Dermis blood vessel endothelial cell (primary cell): ENCODE results near the gene MRM2. TPM values are rescaled to one million over a fixed set of nuclear protein-coding genes. Genes with fewer than 3 reads are reported as not detected.
A peak's percentile ranks its signal among the peaks of the same experiment; 100 is the strongest.

Experiments used
- DNase-seq: peaks from one replicate; pipeline ENCODE4 v3.0.0; 2010
- total RNA-seq: library from RNA; depleted of rRNA; stranded (reverse); fragments of >200 nt; gene quantifications from 2 replicates; pipeline ENCODE4 v1.2.3, GENCODE V29; 2014

MRM2 gene
- total RNA-seq, 1 donor from 2014 or later: 20.1 TPM

GRCh38 chr7:2245883-2246675 lies 4.1 kb upstream of the MRM2 start:
- no peak for DNase-seq

- no peak for DNase-seq
Observed at GRCh38 chr7:2244404-2244995, 2.5 kb upstream of the MRM2 start.

DNA sequence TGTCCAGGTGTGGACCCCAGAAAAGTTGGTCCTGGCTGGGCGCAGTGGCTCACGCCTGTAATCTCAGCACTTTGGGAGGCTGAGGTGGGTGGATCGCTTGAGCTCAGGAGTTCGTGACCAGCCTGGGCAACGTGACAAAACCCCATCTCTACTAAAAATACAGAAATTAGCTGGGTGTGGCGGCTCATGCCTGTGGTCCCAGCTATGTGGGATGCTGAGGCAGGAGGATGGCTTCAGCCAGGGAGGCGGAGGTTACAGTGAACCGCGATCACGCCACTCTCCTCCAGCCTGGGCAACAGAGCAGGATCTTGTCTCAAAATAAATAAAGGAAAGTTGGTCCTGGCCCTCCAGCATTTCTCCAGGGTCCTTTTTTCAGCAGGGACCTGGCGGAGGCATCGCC lies 1.5 kb upstream of the MRM2 start:
- DNase-seq: no peak

DNA sequence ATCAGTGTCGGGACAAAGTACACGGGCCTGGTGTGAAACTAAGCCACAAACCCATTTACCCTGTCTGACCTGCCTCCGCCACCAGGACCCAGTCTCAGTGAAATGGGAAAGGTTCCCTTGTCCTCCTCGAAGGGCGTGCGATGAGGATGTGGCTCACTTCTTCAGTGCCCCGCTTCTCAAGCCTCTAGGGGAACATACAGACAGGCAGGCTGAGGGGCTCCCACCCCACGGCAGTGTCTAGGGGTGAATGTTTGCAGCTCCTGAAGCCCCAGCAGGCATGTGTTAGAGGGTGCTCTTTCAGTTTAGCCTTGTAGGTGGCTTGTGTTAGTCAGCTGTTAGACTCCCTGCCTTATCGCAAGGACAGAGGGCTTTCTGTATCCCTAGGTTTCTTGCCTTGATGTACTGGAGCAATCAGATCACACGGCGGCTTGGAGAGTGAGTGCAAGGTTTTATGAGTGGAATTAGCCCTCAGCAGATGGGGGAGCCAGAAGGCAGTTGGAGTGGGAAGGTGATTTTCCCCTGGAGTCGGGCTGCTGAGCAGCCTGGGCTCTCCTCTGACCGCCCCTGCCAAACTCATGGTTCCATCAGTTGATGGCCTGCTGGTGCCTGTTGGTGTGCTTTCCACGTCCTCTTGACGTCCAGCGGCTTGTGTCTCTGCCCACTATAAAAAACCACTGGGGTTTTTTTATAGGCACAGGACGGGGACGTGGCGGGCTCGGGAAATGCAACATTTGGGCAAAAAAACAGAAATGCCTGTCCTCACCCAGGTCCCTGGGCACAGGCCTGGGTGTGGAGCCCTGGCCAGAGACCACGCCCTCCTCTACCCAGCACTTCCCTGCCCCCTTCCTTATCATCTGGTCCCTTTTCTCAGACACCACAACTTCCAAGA lies 780 bp upstream of the MRM2 start:
- DNase-seq: peak; percentile 32

- no peak for DNase-seq
Observed at GRCh38 chr7:2239242-2239641, 2.8 kb downstream of the MRM2 start.

GRCh38 chr7:2237109-2237602 lies 4.8 kb downstream of the MRM2 start:
- DNase-seq: no peak

- peak; percentile 40 for DNase-seq
Observed at GRCh38 chr7:2233926-2234325, 8.1 kb downstream of the MRM2 start.

GRCh38 chr7:2232766-2233520 lies 9.1 kb downstream of the MRM2 start, which contains the start of gene MAD1L1:
Gene MAD1L1, minus strand, starts transcription at chr7:2232945. Its CDS starts 2,812 bp downstream, at chr7:2230133.
- peak; percentile 94 for DNase-seq

DNA sequence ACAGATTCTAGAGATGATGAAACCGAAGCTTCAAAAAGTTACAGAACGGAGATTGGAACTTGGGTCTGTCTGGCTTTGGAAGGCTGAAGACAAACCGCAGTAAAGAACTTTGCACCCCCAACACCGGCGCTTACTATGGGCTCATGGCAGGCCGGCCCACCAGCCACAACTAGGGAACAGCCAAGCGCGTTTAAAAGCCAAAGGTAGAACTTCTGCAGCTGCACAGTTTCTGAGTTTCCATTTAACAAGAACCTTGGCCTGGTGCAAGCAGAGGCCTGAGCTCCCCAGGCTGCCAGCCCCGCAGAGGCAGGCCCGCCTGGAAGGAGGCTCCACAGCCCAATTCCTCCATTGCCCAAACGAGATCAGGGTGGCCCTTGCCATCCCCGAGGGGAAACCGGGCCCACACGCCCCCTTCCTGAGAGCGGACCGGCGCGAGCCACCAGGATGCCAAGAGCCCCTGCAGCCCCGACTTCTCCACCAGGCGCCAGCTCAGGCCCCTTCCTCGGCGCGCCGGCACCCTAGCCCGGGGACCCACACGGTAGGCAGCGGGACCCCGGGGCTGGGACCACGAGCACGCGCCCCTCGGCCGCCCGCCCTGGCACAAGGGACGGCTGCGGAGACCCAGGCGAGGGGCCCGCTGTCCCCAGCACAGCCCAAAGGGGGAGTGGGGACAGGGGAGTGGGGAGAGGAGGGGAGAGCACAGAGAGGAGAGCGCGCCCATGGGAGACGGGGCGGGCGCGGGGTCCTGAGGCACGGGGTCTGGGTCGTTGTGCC lies 9.8 kb downstream of the MRM2 start:
- peak; percentile 40 for DNase-seq

DNA sequence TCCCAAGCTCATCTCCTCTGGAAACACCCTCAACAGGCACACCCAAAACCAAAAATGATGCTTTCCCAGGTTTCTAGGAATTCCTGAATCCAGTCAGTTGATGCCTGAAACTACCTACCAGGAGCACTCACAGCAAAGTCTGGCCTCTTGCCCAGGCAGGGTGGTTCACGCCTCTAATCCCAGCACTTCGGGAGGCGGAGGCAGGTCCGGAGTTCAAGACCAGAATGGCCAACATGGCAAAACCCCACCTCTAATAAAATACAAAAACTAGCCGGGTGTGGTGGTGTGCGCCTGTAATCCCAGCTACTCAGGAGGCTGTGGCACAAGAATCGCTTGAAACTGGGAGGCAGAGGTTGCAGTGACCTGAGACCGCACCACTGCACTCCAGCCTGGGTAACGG lies 11.1 kb downstream of the MRM2 start:
- no peak for DNase-seq

DNA sequence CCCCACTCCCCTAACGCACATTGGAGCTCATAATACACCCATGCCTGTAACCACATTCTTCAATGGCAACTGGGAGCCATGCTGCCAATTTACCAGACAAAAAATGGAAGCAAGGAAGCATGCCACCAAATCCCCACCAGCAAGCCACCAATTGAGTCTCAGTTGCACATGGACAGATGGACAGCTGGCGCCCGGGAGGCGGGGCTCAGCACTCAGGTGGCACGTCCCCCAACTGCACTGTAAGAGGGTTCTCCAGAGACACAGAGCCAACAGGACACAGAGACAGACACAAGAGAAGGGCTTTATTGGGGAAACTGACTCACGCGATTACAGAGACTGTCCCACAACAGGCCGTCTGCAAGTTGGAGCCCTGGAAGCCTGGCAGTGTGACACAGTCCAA lies 11.8 kb downstream of the MRM2 start:
- DNase-seq: no peak

GRCh38 chr7:2229467-2229866 lies 12.5 kb downstream of the MRM2 start:
- no peak for DNase-seq

- no peak for DNase-seq
Observed at GRCh38 chr7:2228921-2229320, 13.1 kb downstream of the MRM2 start.

- no peak for DNase-seq
Observed at GRCh38 chr7:2227699-2228098, 14.3 kb downstream of the MRM2 start.

DNA sequence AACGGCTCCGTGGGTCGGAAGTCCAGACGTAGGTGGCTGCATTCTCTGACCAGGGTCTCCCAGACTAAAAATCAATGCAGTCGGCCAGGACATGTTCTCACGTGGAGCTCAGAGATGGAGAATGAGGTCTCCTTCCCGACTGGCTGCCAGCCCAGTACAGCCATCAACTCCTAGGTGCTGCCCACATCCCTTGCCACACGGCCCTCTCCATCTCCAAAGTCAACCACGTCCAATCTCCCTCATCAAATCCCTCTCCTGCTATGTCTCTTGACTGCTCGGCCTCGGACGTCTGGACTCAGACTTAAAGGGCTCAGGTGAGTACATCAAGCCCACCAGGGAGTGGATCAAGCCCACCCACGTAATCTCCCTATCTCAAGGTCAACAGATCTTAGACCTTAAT lies 16.2 kb downstream of the MRM2 start:
- no peak for DNase-seq

GRCh38 chr7:2225336-2225735 lies 16.7 kb downstream of the MRM2 start:
- no peak for DNase-seq

DNA sequence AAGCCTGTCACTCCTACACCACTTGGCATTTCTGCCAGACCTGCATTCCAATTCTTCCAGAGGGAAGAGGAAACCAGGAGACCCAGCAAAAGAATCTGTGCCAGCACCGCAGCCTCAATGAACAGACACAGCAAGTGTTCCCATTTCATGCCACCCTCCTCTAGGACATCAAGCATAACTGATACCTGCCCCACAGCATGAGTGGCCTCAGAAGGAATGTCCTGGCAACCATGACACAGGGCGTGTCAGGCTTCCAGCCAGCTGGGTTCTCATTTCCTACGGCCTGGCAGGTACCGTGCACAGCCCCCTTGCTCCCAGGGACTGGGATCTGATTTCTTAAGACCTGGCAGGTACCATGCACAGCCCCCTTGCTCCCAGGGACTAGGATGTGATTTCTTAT lies 17.1 kb downstream of the MRM2 start:
- no peak for DNase-seq

DNA sequence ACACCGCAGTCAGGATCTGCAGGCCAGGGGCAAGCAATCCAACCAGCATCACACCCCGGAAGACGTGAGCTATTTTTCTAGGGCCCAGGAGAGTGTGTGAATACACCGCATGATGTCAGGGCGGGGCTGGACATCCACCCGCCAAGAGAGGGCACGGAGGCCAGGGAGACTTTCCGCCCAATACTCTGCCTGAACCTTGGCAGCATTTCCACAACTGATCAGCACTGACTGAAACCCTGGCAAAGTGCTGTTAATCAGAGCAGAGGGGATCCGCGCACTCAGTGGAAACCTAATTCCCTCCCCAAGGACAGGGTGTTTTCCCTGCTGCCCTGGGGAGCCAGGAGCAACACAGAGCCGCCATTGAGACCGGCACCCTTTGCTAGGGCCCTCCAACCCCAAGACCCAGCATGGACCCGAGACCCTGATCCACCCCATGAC lies 17.5 kb downstream of the MRM2 start:
- DNase-seq: no peak

DNA sequence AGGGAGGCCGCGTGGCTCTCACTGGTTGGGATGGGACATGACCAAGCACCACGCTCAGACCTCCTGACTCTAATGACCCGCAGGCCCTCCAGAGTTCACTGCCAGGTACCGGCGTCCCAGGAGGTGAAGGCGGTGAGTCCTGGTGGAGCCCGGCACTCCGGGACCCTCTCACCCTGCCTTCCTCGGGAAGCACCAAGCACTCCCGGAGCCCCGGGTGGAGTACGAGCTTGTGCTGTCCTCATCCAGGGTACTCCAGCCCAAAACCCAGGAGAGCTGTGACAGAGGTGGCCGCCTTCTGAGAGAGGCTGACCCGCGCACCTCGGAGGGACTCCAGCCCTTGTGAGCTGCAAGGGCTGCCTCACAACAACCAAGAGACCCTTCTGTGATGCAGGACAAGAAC lies 18.7 kb downstream of the MRM2 start:
- DNase-seq: no peak

GRCh38 chr7:2222516-2222915 lies 19.5 kb downstream of the MRM2 start:
- no peak for DNase-seq

GRCh38 chr7:2220954-2221353 lies 21.1 kb downstream of the MRM2 start:
- DNase-seq: no peak

DNA sequence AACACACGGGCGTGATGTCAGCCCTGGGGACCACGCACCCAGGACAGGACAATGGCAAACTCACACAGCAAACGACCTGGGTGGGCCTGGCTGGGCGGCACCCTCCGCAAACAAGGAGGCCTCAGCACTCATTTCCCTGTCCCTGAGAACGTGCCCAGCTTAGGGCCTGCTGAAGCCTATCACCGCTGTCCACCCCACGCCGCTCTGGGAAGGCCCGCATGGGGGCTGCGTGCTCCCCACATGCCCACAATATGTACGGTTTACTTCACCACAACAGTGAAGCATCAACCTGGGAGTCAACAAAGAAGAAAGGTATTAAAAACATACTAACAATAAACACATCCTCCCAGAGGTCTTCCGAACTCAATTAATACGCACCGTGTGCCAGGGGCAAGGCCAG lies 21.5 kb downstream of the MRM2 start:
- no peak for DNase-seq
